H1 (cell line): ENCODE results near the gene PPP4R4. TPM values are rescaled to one million over a fixed set of nuclear protein-coding genes. Genes with fewer than 3 reads are reported as not detected.

ENCODE experiments used
- BRCA1 ChIP-seq: IDR thresholded peaks from 2 replicates; pipeline ENCODE4 v1.6.1; 2012; ENCODE audit warnings: low read depth, low read length, improper control_type of control experiment
- SP4 ChIP-seq: IDR thresholded peaks from 2 replicates; pipeline ENCODE4 v1.6.1; 2012; ENCODE audit warnings: low read length, inconsistent platforms
- SRF ChIP-seq: IDR thresholded peaks from 2 replicates; pipeline ENCODE4 v1.6.1; 2011; ENCODE audit warnings: mild to moderate bottlenecking, low read depth, low read length, moderate library complexity
- polyA plus RNA-seq, 7 experiments: library from polyadenylated mRNA; depleted of rRNA in 3 of 7; stranded (reverse) in 5 of 7; unstranded in 2 of 7; fragments of >200 nt in 5 of 7; fragments of 200-250 nt in 2 of 7; gene quantifications; 1 replicate in 5 of 7; 2 replicates in 1 of 7; 4 replicates in 1 of 7; pipeline versions ENCODE4 v1.2.1 to v1.2.3, GENCODE V29; 2011 to 2013; ENCODE audit warnings: missing spikeins in 2 of 7, mixed read lengths in 2 of 7
- total RNA-seq: library from RNA; stranded (reverse); fragmentation: NEBNext Ultra II Directional; extraction: Animal tissue kit (Norgen Biotek cat#: 25700); gene quantifications from 2 replicates; pipeline ENCODE4 v1.2.1, GENCODE V29; 2021

The PPP4R4 gene
- total and polyA plus RNA-seq, 2 of the 8 experiments (the other 6 are each of a cell fraction or from before 2014, with no cell fraction given): 3.3 to 9.6 TPM

DNA sequence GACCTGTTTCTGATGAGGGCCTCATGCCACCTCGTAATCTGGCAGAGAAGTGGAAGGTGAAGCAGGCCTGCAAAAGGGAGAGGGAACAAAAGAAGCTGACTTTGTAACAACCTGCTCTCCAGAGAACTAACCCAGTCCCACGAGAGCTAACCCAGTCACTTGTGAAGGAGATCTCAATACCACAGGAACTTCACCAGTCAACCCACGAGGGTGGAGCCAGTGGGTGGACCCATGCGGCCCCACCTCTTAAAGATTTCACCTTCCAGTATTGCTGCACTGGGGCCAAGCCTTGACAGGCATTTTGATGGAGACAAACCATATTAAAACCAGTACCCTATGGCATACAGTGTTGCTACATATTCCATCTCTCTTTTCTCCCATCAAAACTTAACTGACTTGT, 63.9 kb downstream of the PPP4R4 start (continued):
- TF ChIP-seq SRF (no peak), BRCA1 (no peak), SP4 (no peak)
- TF ChIP-seq, all 59 proteins: peak for 0
